ENCODE data around the gene CLASRP.

DNA sequence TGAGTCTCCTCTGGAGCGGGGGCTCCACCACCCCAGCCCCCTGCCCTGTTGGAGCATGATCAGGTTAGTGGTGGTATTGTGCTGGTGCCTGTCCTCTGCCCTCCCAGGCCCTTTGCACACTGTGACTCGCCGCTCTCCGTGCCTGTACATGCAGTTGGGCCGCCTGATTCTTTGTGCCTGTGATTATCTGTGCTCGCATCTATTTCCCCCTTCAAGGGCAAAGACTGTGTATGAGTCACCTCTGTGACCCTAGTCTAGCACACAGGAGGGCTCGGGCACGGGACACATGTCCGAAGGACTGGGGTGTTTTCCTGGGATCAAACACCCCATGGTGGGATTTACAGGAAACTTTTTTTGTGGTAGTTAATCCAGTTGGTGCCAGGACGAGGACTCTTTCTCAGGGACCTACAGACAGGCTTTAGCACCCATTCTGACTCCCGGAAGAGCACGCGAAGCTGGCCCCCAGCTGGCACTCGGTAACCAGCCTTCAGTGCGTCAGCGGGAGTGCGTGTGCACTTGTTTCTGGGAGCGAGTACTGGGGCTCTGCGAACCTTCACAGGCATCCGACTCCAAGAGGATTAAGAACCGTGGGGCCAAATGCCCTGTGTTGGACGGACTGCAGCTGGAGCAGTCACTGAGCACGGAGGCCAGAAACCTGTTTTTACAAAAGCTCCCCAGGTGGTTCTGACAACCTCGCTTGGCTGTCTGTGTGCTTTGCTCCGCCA, 60.8 kb downstream of the CLASRP start:
- TF ChIP-seq POLR2A (IDR thresholded peaks at IDR 0.05), result no peak
- TF ChIP-seq, protein P1, sequence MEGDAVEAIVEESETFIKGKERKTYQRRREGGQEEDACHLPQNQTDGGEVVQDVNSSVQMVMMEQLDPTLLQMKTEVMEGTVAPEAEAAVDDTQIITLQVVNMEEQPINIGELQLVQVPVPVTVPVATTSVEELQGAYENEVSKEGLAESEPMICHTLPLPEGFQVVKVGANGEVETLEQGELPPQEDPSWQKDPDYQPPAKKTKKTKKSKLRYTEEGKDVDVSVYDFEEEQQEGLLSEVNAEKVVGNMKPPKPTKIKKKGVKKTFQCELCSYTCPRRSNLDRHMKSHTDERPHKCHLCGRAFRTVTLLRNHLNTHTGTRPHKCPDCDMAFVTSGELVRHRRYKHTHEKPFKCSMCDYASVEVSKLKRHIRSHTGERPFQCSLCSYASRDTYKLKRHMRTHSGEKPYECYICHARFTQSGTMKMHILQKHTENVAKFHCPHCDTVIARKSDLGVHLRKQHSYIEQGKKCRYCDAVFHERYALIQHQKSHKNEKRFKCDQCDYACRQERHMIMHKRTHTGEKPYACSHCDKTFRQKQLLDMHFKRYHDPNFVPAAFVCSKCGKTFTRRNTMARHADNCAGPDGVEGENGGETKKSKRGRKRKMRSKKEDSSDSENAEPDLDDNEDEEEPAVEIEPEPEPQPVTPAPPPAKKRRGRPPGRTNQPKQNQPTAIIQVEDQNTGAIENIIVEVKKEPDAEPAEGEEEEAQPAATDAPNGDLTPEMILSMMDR (IDR thresholded peaks at IDR 0.05), result no peak

All from heart left ventricle (tissue), 13 donors.